HG03139 (cell line): ENCODE results near the gene RELCH.
A peak's percentile ranks its signal among the peaks of the same experiment; 100 is the strongest.

Experiments
- ATAC-seq: cut with Tn5 transposase; IDR thresholded peaks from one replicate; pipeline ENCODE4 v1.9.1; 2021; ENCODE audit not compliant: unreplicated experiment

Gene RELCH

GRCh38 chr18:62258093-62258492, 71.0 kb downstream of the RELCH start:
- ATAC-seq = no peak

GRCh38 chr18:62258616-62259015, 71.6 kb downstream of the RELCH start:
- ATAC-seq = no peak

- ATAC-seq = no peak
These were observed 75.0 kb downstream of the RELCH start for GRCh38 chr18:62262061-62262460.

GRCh38 chr18:62264984-62265383, 77.9 kb downstream of the RELCH start:
- no peak for ATAC-seq

GRCh38 chr18:62277045-62277444, 90.0 kb downstream of the RELCH start:
- no peak for ATAC-seq

GRCh38 chr18:62279561-62279960, 92.5 kb downstream of the RELCH start:
- no peak for ATAC-seq

- ATAC-seq = no peak
These were observed 93.0 kb downstream of the RELCH start for GRCh38 chr18:62280058-62280457.

- ATAC-seq = no peak
These were observed 93.7 kb downstream of the RELCH start for GRCh38 chr18:62280786-62281185.

GRCh38 chr18:62281684-62282083, 94.6 kb downstream of the RELCH start:
- ATAC-seq = no peak

GRCh38 chr18:62282188-62282629, 95.2 kb downstream of the RELCH start:
- ATAC-seq = no peak

- ATAC-seq = no peak
These were observed 97.6 kb downstream of the RELCH start for GRCh38 chr18:62284637-62285036.

GRCh38 chr18:62285281-62285680, 98.2 kb downstream of the RELCH start:
- ATAC-seq = no peak

GRCh38 chr18:62287781-62288664, 101.0 kb downstream of the RELCH start:
- peak; percentile 78 for ATAC-seq

- ATAC-seq = peak; percentile 29
These were observed 101.6 kb downstream of the RELCH start for GRCh38 chr18:62288665-62289008.

- ATAC-seq = peak; percentile 44
These were observed 102.0 kb downstream of the RELCH start for GRCh38 chr18:62289047-62289446.

- no peak for ATAC-seq
These were observed 107.0 kb downstream of the RELCH start for GRCh38 chr18:62294073-62294472.

- ATAC-seq = no peak
These were observed 113.4 kb downstream of the RELCH start for GRCh38 chr18:62300359-62300963.

- ATAC-seq = no peak
These were observed 114.3 kb downstream of the RELCH start for GRCh38 chr18:62301322-62301721.

GRCh38 chr18:62312851-62313250, 125.8 kb downstream of the RELCH start:
- no peak for ATAC-seq

- no peak for ATAC-seq
These were observed 131.4 kb downstream of the RELCH start for GRCh38 chr18:62318228-62319180.

- ATAC-seq = no peak
These were observed 134.1 kb downstream of the RELCH start for GRCh38 chr18:62321201-62321600.
